HG03460 (cell line): ENCODE data around the gene TPPP.
"Not testable (repeated sequence)": the region's sequence is repeated elsewhere in the genome, so short reads cannot be mapped to it uniquely, and the experiment has no call there.

Experiments
- ATAC-seq: cut with Tn5 transposase; IDR thresholded peaks from one replicate; pipeline ENCODE4 v1.9.1; 2021; ENCODE audit not compliant: unreplicated experiment

The TPPP gene

GRCh38 chr5:628351-629205 is 64.6 kb downstream of the TPPP start:
- ATAC-seq, result not testable (repeated sequence)

GRCh38 chr5:627840-628239 is 65.3 kb downstream of the TPPP start:
- ATAC-seq, result no peak

- no peak for ATAC-seq
Observed at GRCh38 chr5:626850-627249, 66.3 kb downstream of the TPPP start.

GRCh38 chr5:625516-625915 is 67.6 kb downstream of the TPPP start:
- no peak for ATAC-seq

- no peak for ATAC-seq
Observed at GRCh38 chr5:624951-625230, 68.3 kb downstream of the TPPP start.

GRCh38 chr5:624118-624950 is 68.8 kb downstream of the TPPP start:
- ATAC-seq, result no peak

GRCh38 chr5:623531-623930 is 69.6 kb downstream of the TPPP start:
- ATAC-seq, result no peak

- ATAC-seq, result no peak
Observed at GRCh38 chr5:622946-623522, 70.1 kb downstream of the TPPP start.

- ATAC-seq, result no peak
Observed at GRCh38 chr5:622359-622758, 70.8 kb downstream of the TPPP start.

- ATAC-seq, result no peak
Observed at GRCh38 chr5:621341-621761, 71.8 kb downstream of the TPPP start.

GRCh38 chr5:620586-621180 is 72.5 kb downstream of the TPPP start:
- no peak for ATAC-seq

GRCh38 chr5:620152-620551 is 73.0 kb downstream of the TPPP start:
- ATAC-seq, result no peak

GRCh38 chr5:619444-619843 is 73.7 kb downstream of the TPPP start:
- no peak for ATAC-seq

GRCh38 chr5:618450-618849 is 74.7 kb downstream of the TPPP start:
- ATAC-seq, result no peak

GRCh38 chr5:617896-618295 is 75.3 kb downstream of the TPPP start:
- no peak for ATAC-seq

GRCh38 chr5:616484-617039 is 76.6 kb downstream of the TPPP start:
- no peak for ATAC-seq

- peak; percentile 27 for ATAC-seq
Observed at GRCh38 chr5:612498-613424, 80.4 kb downstream of the TPPP start.

GRCh38 chr5:611731-612486 is 81.2 kb downstream of the TPPP start, which contains the start of gene CEP72:
Gene CEP72, plus strand, starts transcription at chr5:612340. Its CDS starts 22 bp downstream, at chr5:612362.
- ATAC-seq, result peak; percentile 58
